ENCODE results near the gene MRGPRG. TPM values are rescaled to one million over a fixed set of nuclear protein-coding genes. Genes with fewer than 3 reads are reported as not detected.
"Not testable (repeated sequence)": the region's sequence is repeated elsewhere in the genome, so short reads cannot be mapped to it uniquely, and the experiment has no call there.

Gene MRGPRG
- total RNA-seq, 1 experiment from 2014 or later: not detected

DNA sequence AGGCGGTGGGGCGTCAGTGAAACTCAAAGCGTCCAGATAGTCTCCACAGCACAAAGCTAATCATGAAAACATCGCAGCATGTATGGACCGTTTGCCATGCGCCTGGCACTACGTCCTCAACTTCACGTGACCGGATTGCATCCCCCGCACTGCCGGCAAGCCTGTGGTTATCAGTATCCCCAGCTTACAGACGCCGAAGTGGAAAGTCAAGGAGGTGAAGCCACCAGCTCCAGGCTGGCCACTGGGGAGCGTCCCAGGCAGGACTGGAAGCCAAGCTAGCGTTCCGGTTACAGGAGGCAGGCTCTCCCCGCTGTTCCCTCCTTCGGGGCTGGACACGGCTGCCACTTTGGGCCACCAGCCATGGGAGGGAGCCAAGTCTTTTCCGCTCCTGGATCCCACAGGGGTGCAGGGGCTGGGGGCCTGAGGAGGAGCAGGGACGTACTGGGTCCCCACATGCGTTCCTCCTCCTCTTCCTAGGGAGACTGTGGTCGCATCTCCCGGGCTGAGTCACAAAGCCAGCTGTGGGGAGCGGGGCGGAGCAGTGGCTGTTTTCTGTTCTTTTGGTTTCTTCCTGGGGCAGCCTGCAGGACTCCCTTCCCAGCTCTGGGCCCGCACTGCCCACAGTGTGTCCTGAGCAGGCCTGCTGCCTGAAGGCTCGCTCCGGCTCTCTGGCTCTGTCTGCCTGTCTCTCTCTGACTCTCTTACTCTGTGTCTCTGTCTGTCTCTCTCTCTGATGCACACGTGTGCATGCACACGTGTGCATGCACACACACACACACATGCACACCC lies 49.2 kb downstream of the MRGPRG start:
- Histone ChIP-seq H3K36me3 (replicated peaks; ENCODE audit: control insufficient read depth, insufficient read depth, low read length) (no peaks in the 10 kb centered on the region), H3K27me3 (ENCODE audit: control insufficient read depth, insufficient read depth, low read length) (peaks cover 8% of the 10 kb centered on the region), H3K4me3 (ENCODE audit: insufficient read depth, low read depth, low read length) (no peak overlapping the region)
- DNase-seq: peak; percentile 81

DNA sequence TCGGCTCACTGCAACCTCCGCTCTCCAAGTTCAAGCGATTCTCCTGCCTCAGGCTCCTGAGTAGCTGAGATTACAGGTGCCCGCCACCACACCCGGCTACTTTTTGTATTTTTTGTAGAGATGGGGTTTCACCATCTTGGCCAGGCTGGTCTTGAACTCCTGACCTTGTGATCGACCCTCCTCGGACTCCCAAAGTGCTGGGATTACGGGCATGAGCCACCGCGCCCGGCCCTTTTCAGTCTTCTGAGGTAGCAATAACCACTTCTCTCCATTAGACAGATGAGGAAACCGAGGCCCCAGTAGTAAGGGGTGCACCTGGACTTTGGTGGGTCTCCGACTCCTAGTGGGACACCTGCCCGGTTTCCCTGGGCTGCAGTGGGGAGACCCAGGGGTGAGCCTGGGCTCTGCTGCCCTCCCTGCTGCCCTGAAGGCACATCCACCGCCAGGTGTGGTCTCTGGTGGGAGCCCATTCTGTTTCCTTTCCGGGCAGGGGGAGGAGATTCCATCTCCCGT lies 49.8 kb downstream of the MRGPRG start:
- not testable (repeated sequence) for DNase-seq; H3K36me3 ChIP-seq (replicated peaks; ENCODE audit: control insufficient read depth, insufficient read depth, low read length); H3K4me3 ChIP-seq (ENCODE audit: insufficient read depth, low read depth, low read length); H3K27me3 ChIP-seq (ENCODE audit: control insufficient read depth, insufficient read depth, low read length)

Other genes starting within 250 kb of the MRGPRG start
- 140 and 142 TPM in 2 replicates for gene NAP1L4, start 226.5 kb downstream of the MRGPRG start, total RNA-seq (2014; rRNA removed; shearing (Covaris generic))
- 56.0 and 76.2 TPM in 2 replicates for gene CARS1, start 161.4 kb downstream of the MRGPRG start, total RNA-seq (2014; rRNA removed; shearing (Covaris generic))
- 21.1 and 23.7 TPM in 2 replicates for gene OSBPL5, start 53.5 kb downstream of the MRGPRG start, total RNA-seq (2014; rRNA removed; shearing (Covaris generic))
- gene MRGPRE, start 13.6 kb upstream of the MRGPRG start, total RNA-seq (2014; rRNA removed; shearing (Covaris generic)): not detected in 2 replicates
- gene ZNF195, start 160.3 kb upstream of the MRGPRG start, total RNA-seq (2014; rRNA removed; shearing (Covaris generic)): 47.0 and 48.9 TPM in 2 replicates

Data from H7 (cell line).